ENCODE results near the gene QRSL1. TPM values are rescaled to one million over a fixed set of nuclear protein-coding genes. Genes with fewer than 3 reads are reported as not detected.

QRSL1 gene
- total and polyA plus RNA-seq, 12 donors: 8.1 to 20.0 (median 14.5) TPM

DNA sequence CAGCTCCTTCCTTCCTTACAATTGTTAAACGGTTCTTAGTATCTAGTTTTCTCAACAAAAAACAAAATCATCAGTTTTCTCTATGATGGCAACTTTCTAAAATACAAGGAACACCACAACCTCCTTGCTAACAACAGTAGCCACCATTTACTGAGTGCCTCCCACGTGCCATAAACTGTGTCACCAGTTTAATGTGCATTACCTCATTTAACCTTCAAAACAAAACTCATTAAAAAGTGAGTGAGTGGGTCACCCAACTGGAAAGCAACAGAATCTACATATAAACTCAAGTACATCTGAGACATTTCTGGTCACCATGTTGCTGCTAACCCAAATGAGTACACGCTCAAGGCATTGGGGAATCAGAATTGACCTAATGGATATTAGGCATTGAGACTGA lies 11.1 kb upstream of the QRSL1 start:
- intact Hi-C loops (cut with DNase I): loop anchor here in 1 of 10 donors (10.0 kb wide), 1 partner anchor 356 kb away; the partner anchor contains the start of gene CD24
- WGBS, 2 donors: 64 to 87% methylated on average over 3 of the region's 3 CpGs
- Histone ChIP-seq H3K36me3 (peaks cover 0 to 88% (median 0%) of the 10 kb centered on the region in 9 donors), H3K27me3 (no peaks in the 10 kb centered on the region), H3K4me3 (no peak overlapping the region), H3K9me3 (no peaks in the 10 kb centered on the region), H3K4me1 (no peaks in the 10 kb centered on the region), H3K27ac (no peak overlapping the region)
- TF ChIP-seq, protein P1, sequence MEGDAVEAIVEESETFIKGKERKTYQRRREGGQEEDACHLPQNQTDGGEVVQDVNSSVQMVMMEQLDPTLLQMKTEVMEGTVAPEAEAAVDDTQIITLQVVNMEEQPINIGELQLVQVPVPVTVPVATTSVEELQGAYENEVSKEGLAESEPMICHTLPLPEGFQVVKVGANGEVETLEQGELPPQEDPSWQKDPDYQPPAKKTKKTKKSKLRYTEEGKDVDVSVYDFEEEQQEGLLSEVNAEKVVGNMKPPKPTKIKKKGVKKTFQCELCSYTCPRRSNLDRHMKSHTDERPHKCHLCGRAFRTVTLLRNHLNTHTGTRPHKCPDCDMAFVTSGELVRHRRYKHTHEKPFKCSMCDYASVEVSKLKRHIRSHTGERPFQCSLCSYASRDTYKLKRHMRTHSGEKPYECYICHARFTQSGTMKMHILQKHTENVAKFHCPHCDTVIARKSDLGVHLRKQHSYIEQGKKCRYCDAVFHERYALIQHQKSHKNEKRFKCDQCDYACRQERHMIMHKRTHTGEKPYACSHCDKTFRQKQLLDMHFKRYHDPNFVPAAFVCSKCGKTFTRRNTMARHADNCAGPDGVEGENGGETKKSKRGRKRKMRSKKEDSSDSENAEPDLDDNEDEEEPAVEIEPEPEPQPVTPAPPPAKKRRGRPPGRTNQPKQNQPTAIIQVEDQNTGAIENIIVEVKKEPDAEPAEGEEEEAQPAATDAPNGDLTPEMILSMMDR (IDR thresholded peaks at IDR 0.05): no peak
- no peak for ATAC-seq
- no peak for DNase-seq

DNA sequence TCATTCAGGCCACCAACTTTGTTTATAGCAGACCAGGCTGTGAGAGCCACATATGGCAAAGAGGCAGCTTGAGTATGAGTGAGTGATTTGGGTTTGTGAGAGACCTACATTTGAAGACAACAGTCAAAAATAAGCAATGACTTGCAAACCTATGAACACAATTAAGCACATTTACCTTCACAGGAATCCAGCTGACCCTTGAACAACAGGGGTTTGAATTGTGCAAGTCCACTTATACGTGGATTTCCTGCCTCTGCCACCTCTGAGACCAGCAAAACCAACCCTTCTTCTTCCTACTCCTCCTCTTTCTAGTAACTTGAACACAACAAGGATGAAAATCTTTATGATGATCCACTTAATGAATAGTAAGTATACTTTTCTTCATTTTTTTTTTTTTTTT lies 10.2 kb upstream of the QRSL1 start:
- intact Hi-C loops (cut with DNase I): loop anchor here in 1 of 10 donors (10.0 kb wide), 1 partner anchor 356 kb away; the partner anchor contains the start of gene CD24

DNA sequence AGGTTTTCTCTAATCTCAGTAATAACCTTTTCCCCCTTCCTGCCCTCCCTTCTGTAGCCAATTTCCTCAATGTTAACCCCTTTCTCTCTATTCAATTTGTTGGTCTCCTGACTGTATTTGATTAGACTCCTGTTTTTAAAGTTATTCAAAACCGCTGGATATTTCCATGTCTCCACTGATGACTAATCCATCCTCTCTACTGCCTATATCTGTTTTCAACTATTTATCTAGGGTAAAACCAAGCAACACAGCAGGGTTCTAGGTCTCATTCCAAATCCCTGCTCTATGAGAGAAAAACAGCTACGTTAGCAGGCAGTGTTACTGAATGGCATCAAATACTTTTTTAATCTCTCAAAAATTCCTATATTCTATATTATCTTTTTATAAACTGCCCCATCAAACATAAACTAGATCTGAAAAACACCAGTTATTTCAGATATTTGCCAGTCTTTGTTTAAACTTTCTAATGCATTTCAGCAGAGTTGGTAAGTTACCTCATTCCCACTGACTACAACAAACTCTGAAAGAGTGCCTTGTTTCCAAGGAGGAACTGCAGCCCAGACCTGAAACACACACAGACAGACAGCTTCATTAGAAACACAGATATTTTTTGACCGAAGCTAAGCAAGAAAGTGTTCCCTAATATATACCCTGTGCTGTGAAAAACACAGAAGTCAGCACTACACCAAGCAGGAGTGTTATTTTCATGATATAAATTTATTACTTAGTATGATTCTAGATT lies 8.3 kb upstream of the QRSL1 start:
- Histone ChIP-seq H3K4me1 (no peaks in the 10 kb centered on the region), H3K27me3 (no peaks in the 10 kb centered on the region), H3K36me3 (peaks cover 0 to 64% (median 0%) of the 10 kb centered on the region in 9 donors), H3K4me3 (no peak overlapping the region), H3K27ac (no peak overlapping the region), H3K9me3 (no peaks in the 10 kb centered on the region)
- ATAC-seq (no peak), DNase-seq (no peak)
- intact Hi-C loops (cut with DNase I): no loop called here
- TF ChIP-seq, protein P1 (IDR thresholded peaks at IDR 0.05): no peak
- WGBS, 2 donors: 77 to 78% methylated on average over 3 of the region's 3 CpGs

More for the DNA sequence above, 10.2 kb upstream of the QRSL1 start:
- no peaks in the 10 kb centered on the region for H3K27me3 ChIP-seq
- TF ChIP-seq, protein P1 (IDR thresholded peaks at IDR 0.05): no peak
- H3K4me1 ChIP-seq: no peaks in the 10 kb centered on the region
- DNase-seq (no peak), ATAC-seq (no peak)
- H3K9me3 ChIP-seq: no peaks in the 10 kb centered on the region
- whole genome bisulfite sequencing, 2 donors: 81 to 96% methylated on average over 1 of the region's 1 CpG
- H3K36me3 ChIP-seq: peaks cover 0 to 79% (median 0%) of the 10 kb centered on the region in 9 donors
- H3K27ac ChIP-seq: no peak overlapping the region
- H3K4me3 ChIP-seq: no peak overlapping the region

DNA sequence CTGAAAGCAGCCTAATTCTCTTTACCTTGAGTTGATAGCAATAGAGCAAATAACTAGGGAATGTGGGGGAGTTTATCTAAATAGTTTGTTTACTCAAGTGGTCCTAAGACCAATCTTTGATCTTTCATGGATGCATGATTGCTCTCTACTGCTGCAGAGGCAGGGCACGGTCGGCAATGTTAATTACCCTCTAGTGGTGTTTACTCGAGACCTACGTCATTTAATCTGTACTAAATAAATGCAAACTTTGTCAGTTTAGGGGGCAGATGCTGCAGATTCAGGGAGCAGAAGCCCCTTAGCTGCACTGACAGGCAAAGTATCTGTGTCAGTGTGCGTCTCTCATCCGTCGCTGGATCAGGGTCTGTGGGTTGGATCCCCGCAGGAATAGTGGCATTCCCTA lies 7.0 kb upstream of the QRSL1 start:
- no peaks in the 10 kb centered on the region for H3K9me3 ChIP-seq
- WGBS, 2 donors: 96 to 97% methylated on average over 8 of the region's 8 CpGs
- peaks cover 0 to 51% (median 0%) of the 10 kb centered on the region in 9 donors for H3K36me3 ChIP-seq
- no peak overlapping the region for H3K27ac ChIP-seq
- H3K4me3 ChIP-seq: no peak overlapping the region
- H3K27me3 ChIP-seq: no peaks in the 10 kb centered on the region
- DNase-seq (no peak), ATAC-seq (no peak)
- TF ChIP-seq, protein P1 (IDR thresholded peaks at IDR 0.05): no peak
- intact Hi-C loops (cut with DNase I): no loop called here
- no peaks in the 10 kb centered on the region for H3K4me1 ChIP-seq

Data from heart right ventricle (tissue), 16 donors.